Effector memory CD4-positive, alpha-beta T cell (primary cell): ENCODE results near the gene NDUFB2.

ENCODE experiments used
- DNase-seq, 3 donors: peaks; one replicate each; pipeline ENCODE4 v3.0.0-alpha.2; 2020
- H3K27ac ChIP-seq: 2 replicates; pipeline ENCODE4 v1.7.0; 2013; ENCODE audit warnings: mild to moderate bottlenecking, low read length, moderate library complexity; ENCODE audit not compliant: insufficient read depth, poor library complexity, severe bottlenecking
- H3K27me3 ChIP-seq: replicated peaks from 2 replicates; pipeline ENCODE4 v1.7.0; 2013; ENCODE audit warnings: mild to moderate bottlenecking, low read length; ENCODE audit not compliant: insufficient read depth, control insufficient read depth, poor library complexity, severe bottlenecking
- H3K36me3 ChIP-seq: 2 replicates; pipeline ENCODE4 v1.7.0; 2013; ENCODE audit warnings: mild to moderate bottlenecking, low read length, moderate library complexity; ENCODE audit not compliant: control insufficient read depth, insufficient read depth
- H3K4me1 ChIP-seq: 2 replicates; pipeline ENCODE4 v1.7.0; 2013; ENCODE audit warnings: low read length, mild to moderate bottlenecking; ENCODE audit not compliant: control insufficient read depth, insufficient read depth, poor library complexity, severe bottlenecking
- H3K4me3 ChIP-seq: 2 replicates; pipeline ENCODE4 v1.7.0; 2013; ENCODE audit warnings: low read length, low read depth, mild to moderate bottlenecking; ENCODE audit not compliant: insufficient read depth, poor library complexity, severe bottlenecking
- H3K9me3 ChIP-seq: 2 replicates; pipeline ENCODE4 v1.7.0; 2013; ENCODE audit warnings: mild to moderate bottlenecking, low read length, moderate library complexity; ENCODE audit not compliant: control insufficient read depth

The NDUFB2 gene

GRCh38 chr7:140677496-140677895 lies 19.0 kb upstream of the NDUFB2 start:
- no peak overlapping the region for H3K27ac ChIP-seq
- no peak for DNase-seq
- peaks cover 8% of the 10 kb centered on the region for H3K4me1 ChIP-seq
- no peaks in the 10 kb centered on the region for H3K27me3 ChIP-seq
- H3K9me3 ChIP-seq: no peaks in the 10 kb centered on the region
- no peak overlapping the region for H3K4me3 ChIP-seq
- H3K36me3 ChIP-seq: peaks cover 18% of the 10 kb centered on the region

- no peak overlapping the region for H3K4me3 ChIP-seq
- no peak for DNase-seq
- H3K27ac ChIP-seq: no peak overlapping the region
- H3K9me3 ChIP-seq: no peaks in the 10 kb centered on the region
- H3K4me1 ChIP-seq: peaks cover 8% of the 10 kb centered on the region
- H3K36me3 ChIP-seq: peaks cover 19% of the 10 kb centered on the region
- H3K27me3 ChIP-seq: no peaks in the 10 kb centered on the region
Measured at GRCh38 chr7:140678081-140678815, 18.3 kb upstream of the NDUFB2 start.

- H3K27me3 ChIP-seq: no peaks in the 10 kb centered on the region
- H3K4me3 ChIP-seq: no peak overlapping the region
- no peak overlapping the region for H3K27ac ChIP-seq
- H3K9me3 ChIP-seq: no peaks in the 10 kb centered on the region
- no peak for DNase-seq
- H3K36me3 ChIP-seq: peaks cover 24% of the 10 kb centered on the region
- H3K4me1 ChIP-seq: peaks cover 6% of the 10 kb centered on the region
Measured at GRCh38 chr7:140678816-140679130, 17.7 kb upstream of the NDUFB2 start.

- no peak overlapping the region for H3K27ac ChIP-seq
- DNase-seq: no peak
- H3K9me3 ChIP-seq: no peaks in the 10 kb centered on the region
- H3K27me3 ChIP-seq: no peaks in the 10 kb centered on the region
- no peak overlapping the region for H3K4me3 ChIP-seq
- peaks cover 26% of the 10 kb centered on the region for H3K36me3 ChIP-seq
- H3K4me1 ChIP-seq: peaks cover 4% of the 10 kb centered on the region
Measured at GRCh38 chr7:140679186-140679585, 17.3 kb upstream of the NDUFB2 start.

GRCh38 chr7:140680886-140681285 lies 15.6 kb upstream of the NDUFB2 start:
- Histone ChIP-seq H3K27me3 (no peaks in the 10 kb centered on the region), H3K27ac (no peak overlapping the region), H3K4me1 (no peaks in the 10 kb centered on the region), H3K9me3 (no peaks in the 10 kb centered on the region), H3K4me3 (no peak overlapping the region), H3K36me3 (peaks cover 26% of the 10 kb centered on the region)
- no peak for DNase-seq

- Histone ChIP-seq H3K9me3 (no peaks in the 10 kb centered on the region), H3K4me1 (no peaks in the 10 kb centered on the region), H3K4me3 (no peak overlapping the region), H3K27ac (no peak overlapping the region), H3K27me3 (no peaks in the 10 kb centered on the region), H3K36me3 (peaks cover 29% of the 10 kb centered on the region)
- no peak for DNase-seq
Measured at GRCh38 chr7:140681766-140682165, 14.7 kb upstream of the NDUFB2 start.

- no peak overlapping the region for H3K4me3 ChIP-seq
- H3K27me3 ChIP-seq: no peaks in the 10 kb centered on the region
- H3K9me3 ChIP-seq: no peaks in the 10 kb centered on the region
- no peaks in the 10 kb centered on the region for H3K4me1 ChIP-seq
- H3K36me3 ChIP-seq: peaks cover 38% of the 10 kb centered on the region
- no peak overlapping the region for H3K27ac ChIP-seq
- DNase-seq: no peak
Measured at GRCh38 chr7:140683657-140684056, 12.9 kb upstream of the NDUFB2 start.

- Histone ChIP-seq H3K4me3 (no peak overlapping the region), H3K27me3 (no peaks in the 10 kb centered on the region), H3K27ac (no peak overlapping the region), H3K4me1 (no peaks in the 10 kb centered on the region), H3K9me3 (no peaks in the 10 kb centered on the region), H3K36me3 (peaks cover 40% of the 10 kb centered on the region)
- DNase-seq: no peak
Measured at GRCh38 chr7:140684066-140684950, 12.2 kb upstream of the NDUFB2 start.

- Histone ChIP-seq H3K36me3 (peaks cover 43% of the 10 kb centered on the region), H3K4me1 (no peaks in the 10 kb centered on the region), H3K4me3 (no peak overlapping the region), H3K27ac (no peak overlapping the region), H3K27me3 (no peaks in the 10 kb centered on the region), H3K9me3 (no peaks in the 10 kb centered on the region)
- no peak for DNase-seq
Measured at GRCh38 chr7:140685407-140686087, 11.0 kb upstream of the NDUFB2 start.

- no peak for DNase-seq
- Histone ChIP-seq H3K27me3 (no peaks in the 10 kb centered on the region), H3K4me1 (no peaks in the 10 kb centered on the region), H3K36me3 (peaks cover 42% of the 10 kb centered on the region), H3K9me3 (no peaks in the 10 kb centered on the region), H3K27ac (no peak overlapping the region), H3K4me3 (no peak overlapping the region)
Measured at GRCh38 chr7:140686921-140687320, 9.6 kb upstream of the NDUFB2 start.
